GM12878 (cell line): Measurements from ENCODE around the gene CRELD2. TPM values are rescaled to one million over a fixed set of nuclear protein-coding genes. Genes with fewer than 3 reads are reported as not detected.

ENCODE experiments used
- ATAC-seq: fragments of 200-7000 bp; cut with Tn5 transposase; 3 replicates; pipeline ENCODE4 v1.9.1; 2020; ENCODE audit warnings: mild to moderate bottlenecking, moderate library complexity
- BruUV-seq: library from RNA; stranded (reverse); fragments of 400-500 nt; replicated peaks from 2 replicates; lab custom pipeline; 2021; lab: Mats Ljungman, UMichigan
- CTCF ChIA-PET: fragments of 300-600 bp; sonication (Branson Sonifier 250); formaldehyde crosslinking; extraction: SDS; loops from one replicate; lab custom pipeline; 2021; ENCODE audit warnings: inconsistent platforms; lab: Yijun Ruan, JAX
- POLR2A ChIA-PET: fragments of 350-600 bp; formaldehyde crosslinking; extraction: SDS; loops from one replicate; lab custom pipeline; 2021; ENCODE audit warnings: inconsistent platforms; lab: Charles Lee
- RAD21 ChIA-PET: fragments of 300-600 bp; sonication (Branson Sonifier 250); formaldehyde crosslinking; loops from one replicate; lab custom pipeline; 2023; ENCODE audit warnings: antibody characterized with exemption; ENCODE audit not compliant: unreplicated experiment; lab: Charles Lee
- SMC1A ChIA-PET: fragments of 300-600 bp; sonication (Branson Sonifier 250); formaldehyde crosslinking; loops from one replicate; lab custom pipeline; 2023; ENCODE audit not compliant: unreplicated experiment, uncharacterized antibody; lab: Charles Lee
- DNase-seq: peaks from one replicate; pipeline ENCODE4 v3.0.0-alpha.2; 2011; ENCODE audit warnings: low read depth, low spot score
- FAIRE-seq: peaks from 3 replicates; lab custom pipeline; 2011; peaks lifted over from hg19 to GRCh38; lab: Jason Lieb, UNC
- H2AFZ ChIP-seq: 2 replicates; pipeline ENCODE4 v1.6.0; 2011; ENCODE audit warnings: low read depth, low read length, control low read depth; ENCODE audit not compliant: control insufficient read depth
- H3K27ac ChIP-seq: 2 replicates; pipeline ENCODE4 v1.5.1; 2011; ENCODE audit warnings: control low read depth; ENCODE audit not compliant: control insufficient read depth, insufficient read depth
- H3K27me3 ChIP-seq, 2 experiments: replicated peaks in 1 of 2; 2 replicates each; pipeline versions ENCODE4 v1.6.0 to v1.6.1; 2011; ENCODE audit warnings: low read length in 1 of 2; ENCODE audit not compliant: control insufficient read depth in 2 of 2, insufficient read depth in 2 of 2
- H3K36me3 ChIP-seq, 2 experiments: 2 replicates each; pipeline ENCODE4 v1.5.1; 2011; ENCODE audit warnings: low read length in 1 of 2; ENCODE audit not compliant: control insufficient read depth in 2 of 2, insufficient read depth in 2 of 2
- H3K4me1 ChIP-seq: 2 replicates; pipeline ENCODE4 v1.6.1; 2011; ENCODE audit warnings: mild to moderate bottlenecking, low read length, moderate library complexity, mixed read lengths; ENCODE audit not compliant: control insufficient read depth, insufficient read depth
- H3K4me2 ChIP-seq: 2 replicates; pipeline ENCODE4 v1.6.0; 2011; ENCODE audit warnings: control low read depth; ENCODE audit not compliant: control insufficient read depth, insufficient read depth
- H3K4me3 ChIP-seq: fragments of 200-600 bp; sonication (generic); 2 replicates; pipeline ENCODE4 v1.5.1; 2016
- H3K79me2 ChIP-seq: 2 replicates; pipeline ENCODE4 v1.6.0; 2011; ENCODE audit warnings: low read length; ENCODE audit not compliant: control insufficient read depth, insufficient read depth
- H3K9ac ChIP-seq: 2 replicates; pipeline ENCODE4 v1.8.0; 2011; ENCODE audit warnings: low read length, control low read depth, mixed read lengths; ENCODE audit not compliant: control insufficient read depth, insufficient read depth
- H3K9me3 ChIP-seq: replicated peaks from 3 replicates; pipeline ENCODE4 v1.5.1; 2011; ENCODE audit warnings: mild to moderate bottlenecking, low read length; ENCODE audit not compliant: control insufficient read depth, insufficient read depth
- H4K20me1 ChIP-seq: 2 replicates; pipeline ENCODE4 v1.6.0; 2011; ENCODE audit not compliant: control insufficient read depth, insufficient read depth
- SIN3A ChIP-seq: IDR thresholded peaks from 2 replicates; pipeline ENCODE4 v1.6.1; 2012; ENCODE audit warnings: low read depth, low read length, improper control_type of control experiment
- WGBS: methylation state at CpG from one replicate; pipeline ENCODE4 v1.1.6; 2016; ENCODE audit warnings: low lambda C conversion rate; ENCODE audit not compliant: insufficient replicate concordance, insufficient coverage; ENCODE audit errors: missing lambda C conversion rate; 5-methylcytosine and 5-hydroxymethylcytosine counted together
- in situ Hi-C: fragments of 300-500 bp; cut with MboI; formaldehyde crosslinking; loops from 9 replicates; pipeline ENCODE4 v1.14.3; 2018; ENCODE audit warnings: mixed read lengths
- intact Hi-C: fragments of 100-400 bp; cut with micrococcal nuclease; formaldehyde crosslinking; loops from one replicate; pipeline ENCODE4 v1.14.2; 2022; ENCODE audit not compliant: unreplicated experiment
- polyA plus RNA-seq, 11 experiments: library from polyadenylated mRNA; depleted of rRNA in 4 of 11; unstranded in 6 of 11; stranded (reverse) in 5 of 11; fragments of >200 nt; fragmentation: Nextera tagmentation in 4 of 11; fragmentation: Illumina TruSeq in 1 of 11; extraction: Ambion mirVana in 4 of 11; extraction: Trizol in 1 of 11; gene quantifications; 1 replicate in 1 of 11; 2 replicates in 10 of 11; pipeline versions ENCODE4 v1.2.1 to v1.2.3, GENCODE V29; 2011 to 2016; ENCODE audit warnings: inconsistent platforms in 2 of 11, missing spikeins in 2 of 11, low read depth in 1 of 11
- total RNA-seq, 4 experiments: library from RNA; depleted of rRNA in 3 of 4; stranded (reverse); fragments of >200 nt in 3 of 4; fragmentation: Illumina TruSeq in 1 of 4; extraction: Trizol in 1 of 4; gene quantifications; 2 replicates each; pipeline versions ENCODE4 v1.2.1 to v1.2.3, GENCODE V29; 2013 to 2021
- TF ChIP-seq, protein P1 (sequence below): fragments of 450-650 bp; IDR thresholded peaks from 2 replicates; pipeline ENCODE4 v1.6.1; 2017; ENCODE audit warnings: antibody characterized with exemption, mild to moderate bottlenecking, moderate library complexity

CRELD2 gene
- total and polyA plus RNA-seq, 10 of the 15 experiments (the other 5 are each of a cell fraction or from before 2014, with no cell fraction given), result 9.4 to 111 (median 25.9) TPM

- TF ChIP-seq, protein P1, sequence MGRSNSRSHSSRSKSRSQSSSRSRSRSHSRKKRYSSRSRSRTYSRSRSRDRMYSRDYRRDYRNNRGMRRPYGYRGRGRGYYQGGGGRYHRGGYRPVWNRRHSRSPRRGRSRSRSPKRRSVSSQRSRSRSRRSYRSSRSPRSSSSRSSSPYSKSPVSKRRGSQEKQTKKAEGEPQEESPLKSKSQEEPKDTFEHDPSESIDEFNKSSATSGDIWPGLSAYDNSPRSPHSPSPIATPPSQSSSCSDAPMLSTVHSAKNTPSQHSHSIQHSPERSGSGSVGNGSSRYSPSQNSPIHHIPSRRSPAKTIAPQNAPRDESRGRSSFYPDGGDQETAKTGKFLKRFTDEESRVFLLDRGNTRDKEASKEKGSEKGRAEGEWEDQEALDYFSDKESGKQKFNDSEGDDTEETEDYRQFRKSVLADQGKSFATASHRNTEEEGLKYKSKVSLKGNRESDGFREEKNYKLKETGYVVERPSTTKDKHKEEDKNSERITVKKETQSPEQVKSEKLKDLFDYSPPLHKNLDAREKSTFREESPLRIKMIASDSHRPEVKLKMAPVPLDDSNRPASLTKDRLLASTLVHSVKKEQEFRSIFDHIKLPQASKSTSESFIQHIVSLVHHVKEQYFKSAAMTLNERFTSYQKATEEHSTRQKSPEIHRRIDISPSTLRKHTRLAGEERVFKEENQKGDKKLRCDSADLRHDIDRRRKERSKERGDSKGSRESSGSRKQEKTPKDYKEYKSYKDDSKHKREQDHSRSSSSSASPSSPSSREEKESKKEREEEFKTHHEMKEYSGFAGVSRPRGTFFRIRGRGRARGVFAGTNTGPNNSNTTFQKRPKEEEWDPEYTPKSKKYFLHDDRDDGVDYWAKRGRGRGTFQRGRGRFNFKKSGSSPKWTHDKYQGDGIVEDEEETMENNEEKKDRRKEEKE, result no peak
- TF ChIP-seq, all 136 proteins: peak for 0
Observed at GRCh38 chr22:49882519-49883293, 35.7 kb upstream of the CRELD2 start (continued).

GRCh38 chr22:49883294-49883640 is 35.2 kb upstream of the CRELD2 start:
- CTCF ChIA-PET, result no interaction called here

More at GRCh38 chr22:49883294-49883640, 35.2 kb upstream of the CRELD2 start:
- no peak for ATAC-seq
- H3K27me3 ChIP-seq, result no peaks in the 10 kb centered on the region
- no peak overlapping the region for H3K4me2 ChIP-seq
- peaks cover 28% of the 10 kb centered on the region for H3K4me1 ChIP-seq
- no peak overlapping the region for H3K4me3 ChIP-seq
- no peak overlapping the region for H3K27ac ChIP-seq
- ChIA-PET RAD21 (no interaction called here), SMC1A (interaction anchor here (1.6 to 2.2 kb wide), 2 partner anchors 31 to 59 kb away, joined by 4 to 8 read pairs; no protein-coding TSS in a partner anchor), POLR2A (no interaction called here)
- H3K36me3 ChIP-seq, result peaks cover 31 to 32% of the 10 kb centered on the region in 2 experiments
- no peak overlapping the region for H3K9ac ChIP-seq
- H2AFZ ChIP-seq, result no peak overlapping the region
- no peak for FAIRE-seq
- H3K79me2 ChIP-seq, result peaks cover 36% of the 10 kb centered on the region
- no peak for DNase-seq
- peaks cover under 1% of the 10 kb centered on the region; the same call in 1 of the 3 replicates for H3K9me3 ChIP-seq
- in situ Hi-C loops (no loop called here), intact Hi-C loops (no loop called here)
- H4K20me1 ChIP-seq, result no peaks in the 10 kb centered on the region
- WGBS, result 96% methylated on average over 4 of the region's 4 CpGs
- no TSS peak for BruUV-seq
- TF ChIP-seq SIN3A, result no peak
